ENCODE measurements around the gene TBL1XR1. TPM values are rescaled to one million over a fixed set of nuclear protein-coding genes. Genes with fewer than 3 reads are reported as not detected.

TBL1XR1 gene
- total and polyA plus RNA-seq, 2 of the 13 experiments (the other 11 are each of a cell fraction or from before 2014, with no cell fraction given) = 57.7 to 62.5 TPM

- TF ChIP-seq AFF4 (CRISPR knock-in tag; IDR thresholded peaks at IDR 0.05) (no peak), NFE2L2 (IDR thresholded peaks at IDR 0.05; ENCODE audit: low read length) (no peak), CHD4 (IDR thresholded peaks at IDR 0.05; ENCODE audit: borderline replicate concordance, low read length) (no peak; the same call in 1 of the 2 replicates), SP1 (IDR thresholded peaks at IDR 0.05) (no peak), SP1 (CRISPR knock-in tag; IDR thresholded peaks at IDR 0.05) (no peak), ZBTB44 (CRISPR knock-in tag; IDR thresholded peaks at IDR 0.05) (no peak), HNF4A (CRISPR knock-in tag; IDR thresholded peaks at IDR 0.05) (peak; percentile 83), SIX4 (CRISPR knock-in tag; IDR thresholded peaks at IDR 0.05) (no peak), ZBTB2 (CRISPR knock-in tag; IDR thresholded peaks at IDR 0.05; ENCODE audit: low read depth) (no peak), HNRNPH1 (optimal IDR thresholded peaks at IDR 0.05; ENCODE audit: low read depth, low read length) (no peak), SRSF9 (IDR thresholded peaks at IDR 0.05; ENCODE audit: borderline replicate concordance, insufficient read depth, low read depth, low read length, poor library complexity, severe bottlenecking) (no peak), DNMT1 (CRISPR knock-in tag; IDR thresholded peaks at IDR 0.05) (no peak), ZNF3 (CRISPR knock-in tag; IDR thresholded peaks at IDR 0.05) (no peak), RNF219 (CRISPR knock-in tag; IDR thresholded peaks at IDR 0.05) (no peak), TAF1 (CRISPR knock-in tag; IDR thresholded peaks at IDR 0.05) (no peak), HDAC1 (CRISPR knock-in tag; IDR thresholded peaks at IDR 0.05) (no peak), SNAI1 (CRISPR knock-in tag; IDR thresholded peaks at IDR 0.05; ENCODE audit: borderline replicate concordance) (no peak), KLF16 (CRISPR knock-in tag; IDR thresholded peaks at IDR 0.05) (no peak), PRDM4 (CRISPR knock-in tag; IDR thresholded peaks at IDR 0.05; ENCODE audit: borderline replicate concordance) (no peak)
Observed at GRCh38 chr3:177135841-177136492, 61.3 kb downstream of the TBL1XR1 start (continued).
